GM18505 (cell line): ENCODE results near the gene CRYBB3.
"Not testable (repeated sequence)": the region's sequence is repeated elsewhere in the genome, so short reads cannot be mapped to it uniquely, and the experiment has no call there.

ENCODE experiments used
- ATAC-seq: cut with Tn5 transposase; IDR thresholded peaks from one replicate; pipeline ENCODE4 v1.9.1; 2021; ENCODE audit not compliant: unreplicated experiment
- POLR2A ChIP-seq: IDR thresholded peaks from 4 replicates; pipeline ENCODE4 v1.6.1; 2011; ENCODE audit warnings: borderline replicate concordance; ENCODE audit not compliant: insufficient read depth, insufficient read length; ENCODE audit errors: extremely low read depth

The CRYBB3 gene

DNA sequence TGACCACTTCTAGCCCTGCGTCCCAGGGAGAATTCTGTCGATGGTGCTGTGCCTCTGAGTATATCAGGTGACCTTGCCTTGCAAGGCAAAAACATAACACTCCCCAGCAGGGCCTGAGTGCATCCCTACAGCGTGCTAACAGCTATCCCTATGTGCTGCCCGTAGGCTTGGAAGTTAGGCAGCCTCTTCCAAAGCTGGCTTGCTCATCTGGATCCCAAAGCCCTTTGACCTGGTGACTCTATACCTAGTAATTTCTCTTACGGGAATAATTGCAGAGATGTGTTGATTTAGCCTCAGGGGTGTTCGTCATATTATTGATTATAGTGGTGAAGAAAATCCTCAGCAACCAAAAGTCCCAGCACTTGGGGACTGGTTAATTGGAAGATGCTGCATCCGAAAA, 32.6 kb upstream of the CRYBB3 start:
- ATAC-seq = no peak
- no peak for TF ChIP-seq POLR2A

DNA sequence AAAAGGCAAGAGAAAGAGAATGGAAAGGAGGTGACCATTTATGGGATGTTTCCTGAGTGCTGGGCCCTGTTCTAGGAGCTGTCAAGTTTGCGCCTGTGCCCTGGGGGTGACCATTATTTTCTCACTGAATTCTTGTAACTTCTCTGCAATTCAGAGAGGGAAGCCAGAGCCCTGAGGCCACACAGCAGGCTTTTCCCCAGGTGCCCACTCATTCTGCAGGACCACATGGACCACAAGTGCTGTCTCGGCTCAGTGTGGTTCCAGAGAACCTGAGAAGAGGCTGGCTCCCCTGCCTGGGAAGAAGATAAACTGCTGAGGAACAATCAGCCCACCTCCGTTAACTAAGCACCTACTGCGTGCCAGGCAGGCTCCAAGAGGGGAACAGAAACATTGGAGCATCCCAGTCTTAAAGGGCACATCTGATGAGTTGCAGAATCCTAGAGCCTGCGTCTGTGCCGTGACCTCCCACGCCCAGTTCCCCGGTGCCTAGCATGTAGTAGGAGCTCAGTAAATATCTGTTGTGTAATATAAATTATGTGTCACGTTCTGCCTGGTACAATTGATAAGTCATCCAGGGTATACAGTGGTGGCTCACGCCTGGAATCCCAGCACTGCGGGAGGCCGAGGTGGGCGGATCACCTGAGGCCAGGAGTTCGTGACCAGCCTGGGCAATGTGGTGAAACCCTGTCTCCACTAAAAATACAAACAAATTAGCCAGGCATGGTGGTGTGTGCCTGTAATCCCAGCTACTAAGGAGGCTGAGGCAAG, 31.6 kb upstream of the CRYBB3 start:
- TF ChIP-seq POLR2A = no peak
- ATAC-seq = no peak

DNA sequence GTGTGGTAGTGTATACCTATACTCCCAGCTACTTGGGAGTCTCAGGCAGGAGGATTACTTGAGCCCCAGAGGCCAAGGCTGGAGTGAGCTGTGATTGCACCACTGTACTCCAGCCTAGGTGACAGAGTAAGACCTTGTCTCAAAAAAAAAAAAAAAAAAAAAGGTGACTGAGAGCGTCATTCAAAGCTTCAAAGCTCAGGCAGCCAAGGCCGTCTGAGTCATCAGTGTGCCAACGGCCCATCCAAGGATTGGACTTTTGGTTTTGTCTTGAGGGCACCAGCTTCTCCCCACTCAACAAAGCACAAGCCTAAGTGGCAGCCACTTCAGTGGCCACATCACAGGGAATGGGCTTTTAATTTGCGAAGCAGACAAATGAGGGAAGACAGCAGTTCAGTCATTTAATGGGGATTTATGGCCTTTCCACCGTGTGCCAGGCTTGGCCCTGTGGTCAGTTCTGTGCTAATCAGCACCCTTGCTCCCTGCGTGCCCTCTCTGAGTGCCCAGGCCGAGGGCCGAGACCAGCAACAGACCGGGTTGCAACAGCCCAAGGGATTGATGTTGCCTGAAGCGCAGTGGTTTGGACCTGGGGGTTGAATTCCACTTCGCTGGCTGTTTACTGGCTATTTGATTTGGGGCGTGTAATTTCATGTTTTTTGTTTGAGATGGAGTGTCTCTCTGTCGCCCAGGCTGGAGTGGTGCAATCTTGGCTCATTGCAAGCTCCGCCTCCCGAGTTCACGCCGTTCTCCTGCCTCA, 30.2 kb upstream of the CRYBB3 start:
- no peak for ATAC-seq
- TF ChIP-seq POLR2A = no peak

DNA sequence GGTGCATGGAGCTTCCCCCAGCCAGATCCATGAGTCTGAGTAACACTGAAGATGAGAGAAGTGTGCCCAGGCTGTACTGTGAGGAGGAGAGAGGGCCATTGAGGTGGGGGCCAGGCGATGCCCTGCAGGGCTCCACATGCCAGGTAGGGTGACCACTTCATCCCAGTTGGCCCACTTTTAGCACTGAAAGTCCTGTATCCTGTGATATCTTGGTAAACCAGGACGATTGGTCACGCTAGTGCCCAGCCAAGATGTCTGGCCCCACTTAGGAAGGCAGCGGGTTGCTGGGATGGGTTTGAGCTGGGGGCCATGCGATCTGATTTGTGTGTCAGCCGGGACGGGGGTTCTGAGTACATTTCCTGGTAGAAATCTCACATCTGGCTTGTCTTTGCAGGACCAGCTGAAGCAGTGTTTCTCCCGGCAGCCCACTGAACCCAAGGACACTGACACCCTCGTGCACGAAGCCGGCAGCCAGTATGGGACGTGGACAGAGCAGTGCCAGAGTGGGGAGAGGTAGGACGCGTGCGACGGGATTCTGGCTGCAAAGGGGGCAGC, 29.2 kb upstream of the CRYBB3 start:
- TF ChIP-seq POLR2A = no peak
- ATAC-seq = no peak

DNA sequence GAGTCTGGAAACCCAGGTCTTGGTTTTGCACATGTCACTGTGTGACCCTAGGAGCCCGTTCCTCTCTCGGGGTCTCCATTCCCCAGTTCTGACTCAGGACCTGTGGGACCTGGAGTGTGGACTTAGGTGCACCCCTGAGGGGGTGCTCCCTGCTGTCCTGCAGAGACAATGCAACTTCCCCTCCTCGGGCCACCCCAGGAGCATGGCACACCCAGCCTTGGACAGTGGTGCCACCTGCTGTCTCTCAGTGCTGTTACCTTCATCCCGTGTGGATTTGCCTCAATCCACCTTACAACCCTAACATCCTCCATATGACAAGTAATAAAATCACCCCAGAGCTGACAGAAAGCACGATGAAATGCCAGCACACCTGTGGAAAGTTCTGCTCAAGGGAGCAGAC, 27.5 kb upstream of the CRYBB3 start:
- TF ChIP-seq POLR2A = no peak
- no peak for ATAC-seq

DNA sequence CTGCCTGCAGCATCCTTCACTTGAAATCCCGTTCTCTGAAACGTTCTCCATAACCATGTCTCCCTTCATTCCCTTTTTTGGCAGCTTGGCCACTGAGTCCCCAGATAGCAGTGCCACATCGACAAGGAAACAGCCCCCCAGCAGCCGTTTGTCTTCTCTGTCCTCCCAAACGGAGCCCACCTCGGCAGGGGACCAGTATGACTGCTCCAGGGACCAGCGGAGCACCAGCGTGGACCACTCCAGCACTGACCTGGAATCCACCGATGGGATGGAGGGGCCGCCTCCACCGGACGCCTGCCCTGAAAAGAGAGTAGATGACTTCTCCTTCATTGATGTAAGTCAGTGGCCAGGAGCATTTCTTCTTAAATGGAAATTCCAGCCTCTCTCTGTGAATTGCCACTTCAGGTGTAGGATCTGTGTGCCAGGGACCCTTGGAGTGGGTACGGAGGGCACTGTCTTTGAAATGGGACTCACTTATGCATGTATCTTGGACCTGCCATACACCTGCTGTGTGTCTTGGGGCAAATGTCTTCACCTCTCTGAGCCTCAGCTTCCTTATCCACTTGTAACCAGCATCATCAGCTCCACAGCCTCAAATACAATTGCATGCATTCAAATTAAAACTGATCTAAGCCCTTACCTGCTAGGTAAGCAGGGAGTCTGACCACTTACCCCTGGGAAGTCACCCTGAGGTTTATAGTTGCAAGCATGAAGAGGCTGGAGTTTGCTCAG, 25.3 kb upstream of the CRYBB3 start:
- no peak for ATAC-seq
- no peak for TF ChIP-seq POLR2A

DNA sequence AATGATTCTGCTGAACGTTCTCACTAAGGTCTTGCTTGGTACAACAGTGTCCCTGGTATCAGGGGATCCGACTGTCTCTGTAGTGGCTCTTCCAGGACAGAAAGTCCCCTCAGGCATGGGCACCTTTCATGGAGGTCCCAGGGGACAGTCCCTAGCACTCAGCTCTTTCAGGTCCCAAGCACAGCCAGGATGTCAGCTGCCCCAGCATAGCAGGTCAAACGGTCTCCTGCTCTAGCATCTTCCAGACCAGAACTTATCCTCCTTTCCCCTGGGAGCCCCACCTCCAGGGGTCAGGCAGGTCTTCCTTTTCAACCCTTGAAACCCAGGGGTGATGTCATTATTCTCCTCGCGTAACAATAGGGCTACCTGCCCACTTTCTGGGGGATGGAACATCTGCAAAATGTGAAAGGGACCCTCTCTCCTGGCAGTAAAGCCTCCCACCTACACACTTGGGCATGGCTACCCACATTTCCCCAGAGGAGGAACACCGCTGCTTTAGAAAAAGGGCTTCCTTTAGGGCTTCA, 24.7 kb upstream of the CRYBB3 start:
- ATAC-seq = no peak

DNA sequence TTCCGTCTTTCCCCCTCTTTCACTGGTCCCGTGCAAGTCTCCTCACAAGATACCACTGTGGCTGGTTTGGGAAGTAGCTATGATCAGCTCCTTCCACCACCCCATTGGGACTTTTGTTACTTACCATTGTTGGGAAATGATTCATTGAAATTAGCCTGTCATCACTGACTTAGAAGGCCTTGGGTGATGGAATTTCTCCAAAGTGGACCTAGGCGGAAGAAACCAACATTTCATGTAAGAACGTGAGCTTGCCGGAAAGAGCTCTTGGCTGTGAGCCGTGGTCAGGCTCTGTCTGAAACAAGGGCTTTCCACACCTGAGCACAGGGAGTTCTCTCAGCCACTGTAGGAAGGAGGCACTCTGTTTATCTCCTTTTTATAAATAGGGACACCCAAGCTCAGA, 23.5 kb upstream of the CRYBB3 start:
- ATAC-seq = no peak
- no peak for TF ChIP-seq POLR2A

More for the DNA sequence above, 24.7 kb upstream of the CRYBB3 start:
- no peak for TF ChIP-seq POLR2A

DNA sequence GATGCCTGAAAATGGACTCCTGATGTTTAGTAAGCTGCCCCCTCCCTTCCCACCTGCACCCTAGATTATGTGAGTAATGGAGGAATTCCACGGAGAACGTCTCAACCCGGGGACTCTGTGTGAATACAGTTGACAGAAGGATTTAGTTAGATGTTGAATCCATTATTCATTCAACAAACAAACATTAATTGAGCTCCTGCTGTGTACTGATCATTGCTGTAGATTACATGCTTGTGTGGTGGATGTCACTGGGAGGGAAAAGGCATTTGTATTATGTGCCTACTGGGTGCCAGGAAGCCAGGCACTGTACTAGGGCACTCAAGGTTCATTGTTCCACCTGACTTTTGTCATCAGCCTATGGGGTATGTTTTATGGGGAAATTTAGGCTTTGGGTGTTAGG, 22.9 kb upstream of the CRYBB3 start:
- no peak for TF ChIP-seq POLR2A
- ATAC-seq = no peak

DNA sequence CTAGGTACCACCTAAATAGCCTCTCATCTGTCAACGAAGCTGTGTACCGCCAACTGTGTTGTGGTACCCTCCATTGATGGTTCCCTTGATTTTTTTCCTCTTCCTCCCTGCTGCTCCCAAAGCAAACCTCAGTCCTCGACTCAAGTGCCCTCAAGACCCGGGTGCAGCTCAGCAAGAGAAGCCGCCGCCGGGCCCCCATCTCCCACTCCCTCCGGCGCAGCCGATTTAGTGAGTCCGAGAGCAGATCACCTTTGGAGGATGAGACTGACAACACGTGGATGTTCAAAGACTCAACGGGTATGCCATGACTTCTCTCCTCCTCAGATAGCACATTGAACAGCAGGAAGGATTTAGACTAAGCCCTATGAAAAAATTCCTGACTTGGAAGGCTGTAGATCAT, 22.4 kb upstream of the CRYBB3 start:
- no peak for TF ChIP-seq POLR2A
- ATAC-seq = no peak

DNA sequence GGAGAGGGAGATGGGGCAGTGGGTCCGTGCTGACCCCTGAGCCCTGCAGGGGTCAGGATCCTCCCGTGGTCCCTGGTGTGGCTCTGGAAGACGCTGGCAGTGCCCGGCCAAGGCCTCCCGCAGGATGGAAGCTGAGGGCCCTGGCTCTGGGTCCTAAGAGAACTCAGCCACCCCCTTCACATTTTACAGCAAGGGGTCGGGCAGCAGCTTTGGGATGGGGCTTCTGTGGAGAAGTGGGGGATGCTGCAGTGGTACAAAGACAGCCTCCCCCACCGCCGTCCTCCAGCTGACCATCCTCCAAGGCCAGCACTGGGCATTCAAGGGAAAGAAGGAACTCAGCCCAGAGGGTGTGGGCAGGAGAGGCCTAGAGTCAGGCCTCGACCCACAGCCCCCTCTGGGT, 21.8 kb upstream of the CRYBB3 start:
- ATAC-seq = no peak
- TF ChIP-seq POLR2A = no peak

DNA sequence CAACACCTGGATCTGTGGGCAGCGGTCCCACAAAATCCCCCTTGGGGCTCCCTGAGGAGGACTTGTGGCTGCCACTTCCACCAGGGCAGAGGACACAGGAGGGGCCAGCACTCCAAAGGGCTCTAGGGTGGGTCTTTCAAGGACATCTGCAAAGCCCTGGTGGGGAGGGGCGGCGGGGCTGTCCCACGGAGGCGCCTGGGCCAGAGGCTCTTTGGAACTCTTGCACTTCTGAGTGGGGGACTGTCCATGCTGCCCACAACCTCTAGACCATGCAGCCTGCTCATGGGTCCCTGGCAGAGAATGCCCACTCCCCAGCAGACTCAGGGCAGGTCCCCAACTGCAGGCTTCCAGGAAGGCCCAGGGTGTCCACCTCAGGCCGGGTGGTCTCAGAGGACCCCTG, 21.3 kb upstream of the CRYBB3 start:
- ATAC-seq = not testable (repeated sequence)

DNA sequence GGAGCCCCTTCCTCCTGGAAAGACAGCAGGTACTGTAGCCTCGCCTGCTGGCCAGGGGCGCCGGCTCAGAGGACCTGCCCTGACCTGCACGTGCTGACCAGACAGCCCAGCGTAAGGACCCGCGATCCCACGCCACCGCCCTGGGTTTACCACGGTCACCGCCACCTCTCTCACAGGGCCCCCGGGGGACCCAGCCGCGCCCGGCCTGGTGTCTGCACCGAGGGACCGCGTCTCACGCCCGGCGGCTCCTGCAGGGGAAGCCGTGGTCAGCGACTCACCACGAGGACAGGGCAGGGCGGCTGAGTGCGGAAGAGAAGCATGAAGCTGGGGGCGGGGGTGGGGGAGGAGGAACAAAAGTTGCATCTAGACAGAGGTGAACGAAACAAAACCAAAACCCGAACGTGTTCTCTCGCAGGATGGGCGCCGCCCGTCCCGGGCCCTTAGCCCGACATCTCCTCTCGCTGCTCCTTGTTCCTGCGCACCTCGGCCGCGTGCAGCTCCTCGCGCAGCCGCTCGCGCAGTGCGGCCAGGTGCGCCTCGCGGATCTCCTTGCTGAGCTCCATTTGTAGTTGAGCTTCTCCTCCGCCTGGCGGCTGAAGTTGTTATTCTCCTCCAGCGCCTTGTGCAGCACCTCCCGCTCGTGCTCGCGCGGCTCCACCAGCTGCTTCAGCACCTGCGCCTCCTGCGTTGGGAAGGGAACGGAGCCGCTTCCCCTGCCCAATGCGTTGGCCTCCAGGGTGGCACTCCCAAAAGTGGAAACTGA, 20.6 kb upstream of the CRYBB3 start:
- not testable (repeated sequence) for ATAC-seq
